SK-N-SH (cell line): ENCODE measurements around the gene AFAP1L1. TPM values are rescaled to one million over a fixed set of nuclear protein-coding genes. Genes with fewer than 3 reads are reported as not detected.

Experiments
- CTCF ChIA-PET: fragments of 300-600, 350-600 bp; formaldehyde crosslinking; extraction: SDS; loops from one replicate; lab custom pipeline; 2021; lab: Yijun Ruan, JAX
- POLR2A ChIA-PET: fragments of 350-600 bp; sonication (Branson Sonifier 250); formaldehyde crosslinking; extraction: SDS; loops from one replicate; lab custom pipeline; 2020; ENCODE audit warnings: antibody characterized with exemption, inconsistent platforms; lab: Yijun Ruan, JAX
- DNase-seq: peaks from one replicate; pipeline ENCODE4 v3.0.0; 2012
- H2AFZ ChIP-seq: fragments of 200-600 bp; sonication (generic); 2 replicates; pipeline ENCODE4 v1.8.1; 2016; ENCODE audit warnings: antibody characterized with exemption, mild to moderate bottlenecking, low read depth
- H3F3A ChIP-seq: fragments of 200-600 bp; sonication (generic); replicated peaks from 2 replicates; pipeline ENCODE3; 2016; ENCODE audit warnings: antibody characterized with exemption, mild to moderate bottlenecking; ENCODE audit not compliant: insufficient read depth
- H3K27ac ChIP-seq, 2 experiments: fragments of 200-500 bp in 1 of 2; fragments of 200-600 bp in 1 of 2; sonication (Bioruptor generic) in 1 of 2; sonication (generic), shearing (Covaris generic) in 1 of 2; 2 replicates each; pipeline versions ENCODE4 v1.5.1 to v1.6.1; 2014 to 2016; ENCODE audit warnings: low read depth in 2 of 2, inconsistent platforms in 1 of 2, low read length in 1 of 2, mild to moderate bottlenecking in 1 of 2, mixed read lengths in 1 of 2
- H3K27me3 ChIP-seq: fragments of 200-600 bp; sonication (generic), shearing (Covaris generic); 2 replicates; pipeline ENCODE4 v1.6.1; 2016; ENCODE audit warnings: mixed run types; ENCODE audit not compliant: insufficient read depth
- H3K36me3 ChIP-seq, 2 experiments: fragments of 200-500 bp in 1 of 2; fragments of 200-600 bp in 1 of 2; sonication (Bioruptor generic) in 1 of 2; sonication (generic) in 1 of 2; replicated peaks in 1 of 2; 2 replicates each; pipeline versions ENCODE3 to v1.5.1; 2014 to 2016; ENCODE audit warnings: low read length in 1 of 2, mild to moderate bottlenecking in 1 of 2; ENCODE audit not compliant: insufficient read depth in 2 of 2, control insufficient read depth in 1 of 2
- H3K4me1 ChIP-seq, 2 experiments: fragments of 200-500 bp in 1 of 2; fragments of 200-600 bp in 1 of 2; sonication (Bioruptor generic) in 1 of 2; sonication (generic), shearing (Covaris generic) in 1 of 2; 2 replicates each; pipeline versions ENCODE4 v1.5.1 to v1.6.1; 2014 to 2016; ENCODE audit warnings: low read depth in 1 of 2, low read length in 1 of 2, mixed run types in 1 of 2; ENCODE audit not compliant: insufficient read depth in 2 of 2, control insufficient read depth in 1 of 2
- H3K4me2 ChIP-seq: fragments of 200-600 bp; sonication (generic), shearing (Covaris generic); 2 replicates; pipeline ENCODE4 v1.6.1; 2017; ENCODE audit warnings: mixed run types
- H3K4me3 ChIP-seq, 2 experiments: fragments of 200-500 bp in 1 of 2; fragments of 200-600 bp in 1 of 2; sonication (Bioruptor generic) in 1 of 2; sonication (generic), shearing (Covaris generic) in 1 of 2; 2 replicates each; pipeline versions ENCODE4 v1.5.1 to v1.8.1; 2014 to 2016; ENCODE audit warnings: low read depth in 2 of 2, inconsistent platforms in 1 of 2, low read length in 1 of 2, mild to moderate bottlenecking in 1 of 2, mixed read lengths in 1 of 2, moderate library complexity in 1 of 2
- H3K79me2 ChIP-seq: fragments of 200-600 bp; sonication (generic); 2 replicates; pipeline ENCODE4 v1.8.1; 2017; ENCODE audit warnings: mild to moderate bottlenecking; ENCODE audit not compliant: insufficient read depth
- H3K9ac ChIP-seq: fragments of 200-600 bp; sonication (generic); 2 replicates; pipeline ENCODE4 v1.6.1; 2017; ENCODE audit warnings: mixed run types
- H3K9me2 ChIP-seq: fragments of 200-600 bp; sonication (generic); 2 replicates; pipeline ENCODE4 v1.6.1; 2017; ENCODE audit warnings: mixed run types
- H3K9me3 ChIP-seq: fragments of 200-600 bp; sonication (generic); 2 replicates; pipeline ENCODE4 v1.6.1; 2017; ENCODE audit warnings: mixed run types, mild to moderate bottlenecking, moderate library complexity
- H4K20me1 ChIP-seq: fragments of 200-600 bp; sonication (generic); 2 replicates; pipeline ENCODE4 v1.6.1; 2017; ENCODE audit warnings: mild to moderate bottlenecking, mixed run types; ENCODE audit not compliant: insufficient read depth
- CHD2 ChIP-seq: fragments of 150-350 bp; IDR thresholded peaks from 2 replicates; pipeline ENCODE4 v1.6.1; 2018; ENCODE audit warnings: low read length; ENCODE audit not compliant: partially characterized antibody
- ELF1 ChIP-seq: IDR thresholded peaks from 2 replicates; pipeline ENCODE4 v1.4.0; 2012
- EZH2phosphoT487 ChIP-seq: fragments of 200-600 bp; sonication (generic); IDR thresholded peaks from 2 replicates; pipeline ENCODE4 v1.6.1; 2017; ENCODE audit warnings: low read depth, mixed run types, mild to moderate bottlenecking, antibody characterized with exemption, moderate library complexity, borderline replicate concordance
- FOSL2 ChIP-seq: IDR thresholded peaks from 2 replicates; pipeline ENCODE4 v1.4.0; 2012; ENCODE audit warnings: low read depth, mild to moderate bottlenecking, moderate library complexity, borderline replicate concordance
- JUND ChIP-seq: IDR thresholded peaks from 2 replicates; pipeline ENCODE4 v1.4.0; 2012
- MEF2A ChIP-seq: IDR thresholded peaks from 2 replicates; pipeline ENCODE4 v1.4.0; 2012; ENCODE audit warnings: low read depth, borderline replicate concordance
- MXI1 ChIP-seq: IDR thresholded peaks from 2 replicates; pipeline ENCODE4 v1.6.1; 2012; ENCODE audit warnings: mild to moderate bottlenecking, low read depth, low read length, improper control_type of control experiment
- NRF1 ChIP-seq: IDR thresholded peaks from 2 replicates; pipeline ENCODE4 v1.6.1; 2012; ENCODE audit warnings: low read depth, mild to moderate bottlenecking, low read length
- POLR2AphosphoS5 ChIP-seq: IDR thresholded peaks from 2 replicates; pipeline ENCODE4 v1.6.1; 2012; ENCODE audit warnings: low read depth, low read length
- RAD21 ChIP-seq: IDR thresholded peaks from 2 replicates; pipeline ENCODE4 v1.6.1; 2012; ENCODE audit warnings: mild to moderate bottlenecking, low read length
- RFX5 ChIP-seq: IDR thresholded peaks from 2 replicates; pipeline ENCODE4 v1.6.1; 2012; ENCODE audit warnings: mild to moderate bottlenecking, improper control_type of control experiment, low read length
- RXRA ChIP-seq: IDR thresholded peaks from 2 replicates; pipeline ENCODE4 v1.4.0; 2012; ENCODE audit warnings: low read depth, mild to moderate bottlenecking, borderline replicate concordance
- SIN3A ChIP-seq: IDR thresholded peaks from 2 replicates; pipeline ENCODE4 v1.6.1; 2012; ENCODE audit warnings: low read depth, mild to moderate bottlenecking, low read length, moderate library complexity, borderline replicate concordance
- SMC3 ChIP-seq: IDR thresholded peaks from 2 replicates; pipeline ENCODE4 v1.6.1; 2012; ENCODE audit warnings: low read depth, low read length, improper control_type of control experiment
- TAF1 ChIP-seq: IDR thresholded peaks from 2 replicates; pipeline ENCODE4 v1.6.1; 2012; ENCODE audit warnings: low read depth, mild to moderate bottlenecking, low read length, moderate library complexity, borderline replicate concordance
- YY1 ChIP-seq: IDR thresholded peaks from 2 replicates; pipeline ENCODE4 v1.4.0; 2012; ENCODE audit warnings: low read depth, mild to moderate bottlenecking
- WGBS: methylation state at CpG from one replicate; pipeline ENCODE4 v1.1.6; 2017; ENCODE audit warnings: low lambda C conversion rate; 5-methylcytosine and 5-hydroxymethylcytosine counted together
- polyA plus RNA-seq, 3 experiments: library from polyadenylated mRNA; depleted of rRNA; stranded (reverse); fragments of >200 nt; gene quantifications; 2 replicates each; pipeline ENCODE4 v1.2.3, GENCODE V29; 2012
- TF ChIP-seq, protein P1 (sequence below): IDR thresholded peaks from 2 replicates; pipeline ENCODE4 v1.4.0; 2012; ENCODE audit warnings: low read depth, borderline replicate concordance
- TF ChIP-seq, protein P2 (sequence below): IDR thresholded peaks from 2 replicates; pipeline ENCODE4 v1.4.0; 2012; ENCODE audit warnings: low read depth
- TF ChIP-seq, protein P3 (sequence below): fragments of 200-600 bp; sonication (generic); IDR thresholded peaks from 2 replicates; pipeline ENCODE4 v1.6.1; 2017; ENCODE audit warnings: antibody characterized with exemption, mild to moderate bottlenecking, moderate library complexity

Gene AFAP1L1
- polyA plus RNA-seq, 1 of the 3 experiments (the other 2 are of a cell fraction) = 0.82 TPM

GRCh38 chr5:149262315-149262714 is 9.3 kb upstream of the AFAP1L1 start:
- Histone ChIP-seq H3K4me3 (no peak overlapping the region), H3K79me2 (no peaks in the 10 kb centered on the region), H3K36me3 (no peaks in the 10 kb centered on the region), H3K4me1 (no peaks in the 10 kb centered on the region), H3K9ac (no peak overlapping the region), H2AFZ (no peak overlapping the region), H3K9me2 (no peaks in the 10 kb centered on the region), H3K9me3 (no peaks in the 10 kb centered on the region), H3F3A (no peaks in the 10 kb centered on the region), H3K4me2 (no peak overlapping the region), H4K20me1 (no peaks in the 10 kb centered on the region), H3K27me3 (no peaks in the 10 kb centered on the region), H3K27ac (no peak overlapping the region)
- WGBS = 51% methylated on average over 3 of the region's 4 CpGs
- ChIA-PET POLR2A (no interaction called here), CTCF (interaction anchor here (0.8 to 2.9 kb wide), 3 partner anchors 121 to 590 kb away, joined by 3 to 16 read pairs (median 3); partner anchors contain the start of gene ABLIM3)
- DNase-seq = no peak
- TF ChIP-seq YY1 (no peak), MXI1 (no peak), TAF1 (no peak), RXRA (no peak), SMC3 (no peak), EZH2phosphoT487 (no peak), MEF2A (no peak), ELF1 (no peak), RFX5 (no peak), JUND (no peak), NRF1 (no peak), RAD21 (no peak)
- TF ChIP-seq, protein P1, sequence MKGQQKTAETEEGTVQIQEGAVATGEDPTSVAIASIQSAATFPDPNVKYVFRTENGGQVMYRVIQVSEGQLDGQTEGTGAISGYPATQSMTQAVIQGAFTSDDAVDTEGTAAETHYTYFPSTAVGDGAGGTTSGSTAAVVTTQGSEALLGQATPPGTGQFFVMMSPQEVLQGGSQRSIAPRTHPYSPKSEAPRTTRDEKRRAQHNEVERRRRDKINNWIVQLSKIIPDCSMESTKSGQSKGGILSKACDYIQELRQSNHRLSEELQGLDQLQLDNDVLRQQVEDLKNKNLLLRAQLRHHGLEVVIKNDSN = no peak
- TF ChIP-seq, protein P2, sequence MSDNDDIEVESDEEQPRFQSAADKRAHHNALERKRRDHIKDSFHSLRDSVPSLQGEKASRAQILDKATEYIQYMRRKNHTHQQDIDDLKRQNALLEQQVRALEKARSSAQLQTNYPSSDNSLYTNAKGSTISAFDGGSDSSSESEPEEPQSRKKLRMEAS = no peak

GRCh38 chr5:149264439-149265067 is 7.1 kb upstream of the AFAP1L1 start:
- Histone ChIP-seq H3K4me1 (no peaks in the 10 kb centered on the region), H2AFZ (no peak overlapping the region), H3K36me3 (no peaks in the 10 kb centered on the region), H3K4me3 (no peak overlapping the region), H3K4me2 (no peak overlapping the region), H3K27ac (no peak overlapping the region), H3K9me2 (no peaks in the 10 kb centered on the region), H3K9me3 (no peaks in the 10 kb centered on the region), H3F3A (no peaks in the 10 kb centered on the region), H3K79me2 (no peaks in the 10 kb centered on the region), H3K27me3 (no peaks in the 10 kb centered on the region), H4K20me1 (no peaks in the 10 kb centered on the region), H3K9ac (no peak overlapping the region)
- no peak for TF ChIP-seq SIN3A
- no peak for TF ChIP-seq CHD2
- TF ChIP-seq RAD21 = peak; percentile 37
- TF ChIP-seq, protein P1 = no peak
- TF ChIP-seq FOSL2 = no peak
- no peak for TF ChIP-seq POLR2AphosphoS5
- TF ChIP-seq, protein P3, sequence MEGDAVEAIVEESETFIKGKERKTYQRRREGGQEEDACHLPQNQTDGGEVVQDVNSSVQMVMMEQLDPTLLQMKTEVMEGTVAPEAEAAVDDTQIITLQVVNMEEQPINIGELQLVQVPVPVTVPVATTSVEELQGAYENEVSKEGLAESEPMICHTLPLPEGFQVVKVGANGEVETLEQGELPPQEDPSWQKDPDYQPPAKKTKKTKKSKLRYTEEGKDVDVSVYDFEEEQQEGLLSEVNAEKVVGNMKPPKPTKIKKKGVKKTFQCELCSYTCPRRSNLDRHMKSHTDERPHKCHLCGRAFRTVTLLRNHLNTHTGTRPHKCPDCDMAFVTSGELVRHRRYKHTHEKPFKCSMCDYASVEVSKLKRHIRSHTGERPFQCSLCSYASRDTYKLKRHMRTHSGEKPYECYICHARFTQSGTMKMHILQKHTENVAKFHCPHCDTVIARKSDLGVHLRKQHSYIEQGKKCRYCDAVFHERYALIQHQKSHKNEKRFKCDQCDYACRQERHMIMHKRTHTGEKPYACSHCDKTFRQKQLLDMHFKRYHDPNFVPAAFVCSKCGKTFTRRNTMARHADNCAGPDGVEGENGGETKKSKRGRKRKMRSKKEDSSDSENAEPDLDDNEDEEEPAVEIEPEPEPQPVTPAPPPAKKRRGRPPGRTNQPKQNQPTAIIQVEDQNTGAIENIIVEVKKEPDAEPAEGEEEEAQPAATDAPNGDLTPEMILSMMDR = peak; percentile 45
- POLR2A ChIA-PET = no interaction called here
- peak; percentile 22 for DNase-seq
- CTCF ChIA-PET = interaction anchor here (0.6 to 2.9 kb wide), 18 partner anchors 9 to 1688 kb away, joined by 3 to 16 read pairs (median 4); partner anchors contain the start of gene ABLIM3
- WGBS = 65% methylated on average over 12 of the region's 12 CpGs
